ENCODE results near the gene FN3K. TPM values are rescaled to one million over a fixed set of nuclear protein-coding genes. Genes with fewer than 3 reads are reported as not detected.

The FN3K gene
- total and polyA plus RNA-seq, 2 of the 13 experiments (the other 11 are each of a cell fraction or from before 2014, with no cell fraction given), result 3.5 to 12.2 TPM

- BruUV-seq (replicated peaks), result no TSS peak
- Histone ChIP-seq H3K4me3 (replicated peaks in 1 of 3; ENCODE audit: insufficient read depth in 1 of 3, low read depth in 2 of 3, low read length in 3 of 3) (peak overlapping the region in 1 of 3 experiments; percentile 29; a peak in 1 of 6 replicates), H3K9ac (ENCODE audit: insufficient read depth, low read depth, low read length) (no peak overlapping the region), H4K20me1 (ENCODE audit: insufficient read depth, low read length) (no peaks in the 10 kb centered on the region), H3K4me2 (ENCODE audit: low read depth, low read length) (peak overlapping the region; percentile 41), H3K4me1 (ENCODE audit: insufficient read depth, low read length) (peaks cover 57% of the 10 kb centered on the region), H3K27me3 (ENCODE audit: control insufficient read depth in 1 of 2, insufficient read depth in 2 of 2, low read length in 2 of 2) (peaks cover 5 to 25% of the 10 kb centered on the region in 2 experiments; a peak in 3 of 5 replicates), H2AFZ (ENCODE audit: low read length) (no peak overlapping the region), H3K27ac (ENCODE audit: extremely low read length, insufficient read depth, low read length) (no peak overlapping the region), H3K9me3 (ENCODE audit: low read length) (no peaks in the 10 kb centered on the region), H3K36me3 (replicated peaks in 1 of 2; ENCODE audit: control insufficient read depth in 1 of 2, insufficient read depth in 2 of 2, low read length in 2 of 2) (no peaks in the 10 kb centered on the region), H3K79me2 (ENCODE audit: insufficient read depth, low read length) (no peaks in the 10 kb centered on the region)
- POLR2A ChIA-PET, result interaction anchor here (0.9 kb wide), 1 partner anchor 28 kb away, joined by 4 read pairs; no protein-coding TSS in a partner anchor
- intact Hi-C loops (cut with micrococcal nuclease; ENCODE audit: unreplicated experiment) (loop anchor here (2.0 kb wide), 1 partner anchor 31 kb away; no protein-coding TSS in a partner anchor), in situ Hi-C loops (cut with HindIII; ENCODE audit: extremely low pct_ligation_motif_present, low pct_unique_long_range_greater_than_20kb) (no loop called here)
- 37% methylated on average over 19 of the region's 25 CpGs for WGBS (ENCODE audit: low lambda C conversion rate)
- ATAC-seq (peak; percentile 8), FAIRE-seq (no peak), DNase-seq (ENCODE audit: low spot score) (no peak)
- CTCF ChIA-PET (ENCODE audit: low intra/inter-chr PET ratio, low total read pairs), result interaction anchor here (2.3 kb wide), 1 partner anchor 41 kb away, joined by 7 read pairs; no protein-coding TSS in a partner anchor
- TF ChIP-seq ZNF891 (CRISPR knock-in tag; IDR thresholded peaks at IDR 0.05), result peak; percentile 65; the same call in 1 of the 2 replicates
- TF ChIP-seq PAXIP1 (CRISPR knock-in tag; conservative IDR thresholded peaks at IDR 0.05), result no peak
- no peak for TF ChIP-seq ARID2 (CRISPR knock-in tag; IDR thresholded peaks at IDR 0.05; ENCODE audit: borderline replicate concordance)
- TF ChIP-seq TIGD3 (CRISPR knock-in tag; IDR thresholded peaks at IDR 0.05; ENCODE audit: borderline replicate concordance), result no peak
- 0 out of 2 replicates have a peak, but pooled peaks have one; percentile 47 for TF ChIP-seq ZNF274 (CRISPR knock-in tag; IDR thresholded peaks at IDR 0.05)
- no peak for TF ChIP-seq ZNF142 (CRISPR knock-in tag; IDR thresholded peaks at IDR 0.05)
- TF ChIP-seq ZNF672 (CRISPR knock-in tag; IDR thresholded peaks at IDR 0.05), result no peak
- TF ChIP-seq MAFG (CRISPR knock-in tag; IDR thresholded peaks at IDR 0.05), result no peak
- TF ChIP-seq NRL (CRISPR knock-in tag; IDR thresholded peaks at IDR 0.05; ENCODE audit: borderline replicate concordance), result no peak
Observed at GRCh38 chr17:82709676-82710498, 25.5 kb upstream of the FN3K start.
